ENCODE data around the gene CAST.

Gene CAST

DNA sequence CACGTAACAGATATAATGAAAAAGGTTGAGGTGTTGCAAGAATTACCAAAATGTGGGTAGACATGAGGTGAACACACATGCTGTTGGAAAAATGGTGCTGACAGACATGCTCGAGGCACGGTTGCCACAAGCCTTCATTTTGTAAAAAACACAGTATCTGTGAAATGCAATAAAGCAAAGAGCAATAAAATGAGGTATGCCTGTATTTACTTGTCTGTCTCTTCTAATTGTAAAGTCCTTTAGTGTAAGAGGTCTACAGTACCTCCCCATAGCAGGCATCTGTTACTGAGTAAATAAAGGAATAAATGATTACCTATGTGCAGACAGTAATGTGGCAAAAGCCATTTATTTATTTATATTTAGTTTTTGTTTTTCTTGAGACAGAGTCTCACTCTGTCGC is 3.0 kb upstream of the CAST start:
- no peak for FAIRE-seq
- DNase-seq (ENCODE audit: insufficient read length, low spot score) = no peak
- TF ChIP-seq, protein P1, sequence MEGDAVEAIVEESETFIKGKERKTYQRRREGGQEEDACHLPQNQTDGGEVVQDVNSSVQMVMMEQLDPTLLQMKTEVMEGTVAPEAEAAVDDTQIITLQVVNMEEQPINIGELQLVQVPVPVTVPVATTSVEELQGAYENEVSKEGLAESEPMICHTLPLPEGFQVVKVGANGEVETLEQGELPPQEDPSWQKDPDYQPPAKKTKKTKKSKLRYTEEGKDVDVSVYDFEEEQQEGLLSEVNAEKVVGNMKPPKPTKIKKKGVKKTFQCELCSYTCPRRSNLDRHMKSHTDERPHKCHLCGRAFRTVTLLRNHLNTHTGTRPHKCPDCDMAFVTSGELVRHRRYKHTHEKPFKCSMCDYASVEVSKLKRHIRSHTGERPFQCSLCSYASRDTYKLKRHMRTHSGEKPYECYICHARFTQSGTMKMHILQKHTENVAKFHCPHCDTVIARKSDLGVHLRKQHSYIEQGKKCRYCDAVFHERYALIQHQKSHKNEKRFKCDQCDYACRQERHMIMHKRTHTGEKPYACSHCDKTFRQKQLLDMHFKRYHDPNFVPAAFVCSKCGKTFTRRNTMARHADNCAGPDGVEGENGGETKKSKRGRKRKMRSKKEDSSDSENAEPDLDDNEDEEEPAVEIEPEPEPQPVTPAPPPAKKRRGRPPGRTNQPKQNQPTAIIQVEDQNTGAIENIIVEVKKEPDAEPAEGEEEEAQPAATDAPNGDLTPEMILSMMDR (IDR thresholded peaks at IDR 0.05; ENCODE audit: insufficient read depth, missing control alignments) = no peak

DNA sequence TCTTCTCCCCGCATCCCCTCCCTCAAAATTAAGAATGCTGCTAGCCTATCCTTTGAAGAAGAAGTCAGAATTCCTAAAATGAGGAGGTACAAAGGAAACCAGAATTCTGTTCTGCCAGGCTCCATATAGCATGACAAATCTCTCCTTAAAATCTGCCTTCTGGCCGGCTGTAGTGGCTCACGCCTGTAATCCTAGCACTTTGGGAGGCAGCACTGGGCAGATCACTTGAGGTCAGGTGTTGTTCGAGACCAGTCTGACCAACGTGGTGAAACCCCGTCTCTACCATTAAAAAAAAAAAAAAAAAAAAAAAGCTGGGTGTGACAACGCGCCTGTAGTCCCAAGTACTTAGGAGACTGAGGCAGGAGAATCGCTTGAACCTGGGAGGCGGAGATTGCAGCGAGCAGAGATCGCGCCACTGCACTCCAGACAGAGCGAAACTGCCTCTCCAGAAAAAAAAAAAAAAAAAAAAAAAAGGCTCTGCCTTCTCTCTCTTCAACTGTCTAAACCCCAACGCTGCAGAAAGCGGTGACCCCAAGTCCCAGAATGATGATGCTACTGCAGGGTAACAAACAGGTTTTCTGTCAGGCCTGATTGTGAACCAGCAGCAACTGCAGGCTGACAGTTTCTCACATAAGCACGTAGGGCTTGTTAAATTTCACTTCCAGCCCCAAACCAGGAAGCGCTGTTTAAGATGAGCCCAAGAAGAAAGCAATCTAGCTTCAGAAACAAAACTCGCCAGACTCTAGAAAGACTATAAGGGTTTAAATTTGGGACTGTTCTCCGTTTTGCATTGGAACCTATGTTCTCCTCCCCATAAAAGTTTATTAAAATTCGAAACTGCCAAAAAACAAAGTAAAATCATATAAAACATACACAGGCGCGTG is 963 bp upstream of the CAST start:
- TF ChIP-seq, protein P1 (IDR thresholded peaks at IDR 0.05; ENCODE audit: insufficient read depth, missing control alignments) = no peak
- no peak for FAIRE-seq
- no peak for DNase-seq (ENCODE audit: insufficient read length, low spot score)

DNA sequence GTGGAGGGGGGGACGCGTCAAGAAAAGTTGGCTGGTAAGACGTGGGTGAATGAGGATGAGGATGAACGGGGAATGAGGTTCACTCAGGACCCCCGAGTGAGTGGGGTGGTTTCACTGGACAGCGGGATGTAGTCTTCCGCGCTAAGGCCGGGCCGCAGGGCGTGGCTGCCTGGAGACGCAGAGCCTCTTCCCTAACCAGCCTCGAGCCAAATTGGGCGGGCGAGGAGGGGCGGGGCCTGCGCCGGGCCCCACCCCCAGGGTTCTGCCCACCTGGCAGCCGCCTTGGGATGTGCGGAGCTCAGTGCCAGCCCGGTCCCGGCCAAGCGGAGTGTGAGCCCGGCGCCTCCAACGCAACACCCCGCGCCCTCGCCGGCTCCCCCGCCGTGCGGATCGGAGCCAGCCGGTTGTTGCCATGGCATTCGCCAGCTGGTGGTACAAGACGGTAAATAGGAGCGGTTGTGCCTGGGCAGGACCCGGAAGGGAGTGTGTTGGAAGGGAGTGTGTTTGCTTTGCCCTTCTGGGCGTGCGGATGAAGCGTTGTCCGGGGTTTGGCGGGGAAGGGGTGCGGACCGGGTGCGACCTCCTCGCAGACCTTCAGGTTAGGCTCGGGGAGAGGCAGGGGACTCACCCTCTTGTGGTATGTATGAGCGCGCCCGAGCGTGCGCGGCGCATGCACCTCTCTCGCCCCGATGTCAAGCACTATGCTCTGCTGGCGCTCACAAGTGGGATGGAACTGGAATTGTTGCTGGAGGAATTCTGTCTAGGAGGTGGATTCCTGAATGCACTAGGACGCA is 746 bp downstream of the CAST start:
- FAIRE-seq = no peak
- TF ChIP-seq, protein P1 (IDR thresholded peaks at IDR 0.05; ENCODE audit: insufficient read depth, missing control alignments) = no peak

GRCh38 chr5:96663608-96664007 is 1.4 kb downstream of the CAST start:
- FAIRE-seq (no peak), DNase-seq (ENCODE audit: insufficient read length, low spot score) (no peak)
- TF ChIP-seq, protein P1 (IDR thresholded peaks at IDR 0.05; ENCODE audit: insufficient read depth, missing control alignments) = no peak

More for the DNA sequence above, 746 bp downstream of the CAST start:
- peak; percentile 69 for DNase-seq (ENCODE audit: insufficient read length, low spot score)

DNA sequence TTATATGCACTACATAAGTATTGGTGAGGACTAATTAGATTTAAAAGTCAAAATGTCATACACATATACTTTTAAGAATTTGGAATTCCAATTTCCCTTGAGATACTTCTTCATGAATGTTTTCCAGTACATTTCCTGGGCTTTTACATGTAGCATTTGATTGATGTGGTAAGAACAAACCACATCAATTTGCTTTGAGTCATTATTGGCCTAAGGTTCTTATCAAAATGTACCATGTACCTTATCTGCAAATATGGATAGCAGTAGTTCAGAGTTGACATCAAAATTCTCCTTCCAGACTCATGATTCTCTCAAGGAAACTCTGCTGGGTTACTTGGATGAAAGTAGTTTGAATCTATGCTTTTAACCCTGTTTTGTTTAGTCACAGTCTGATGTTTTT is 2.5 kb downstream of the CAST start:
- TF ChIP-seq, protein P1 (IDR thresholded peaks at IDR 0.05; ENCODE audit: insufficient read depth, missing control alignments) = no peak

DNA sequence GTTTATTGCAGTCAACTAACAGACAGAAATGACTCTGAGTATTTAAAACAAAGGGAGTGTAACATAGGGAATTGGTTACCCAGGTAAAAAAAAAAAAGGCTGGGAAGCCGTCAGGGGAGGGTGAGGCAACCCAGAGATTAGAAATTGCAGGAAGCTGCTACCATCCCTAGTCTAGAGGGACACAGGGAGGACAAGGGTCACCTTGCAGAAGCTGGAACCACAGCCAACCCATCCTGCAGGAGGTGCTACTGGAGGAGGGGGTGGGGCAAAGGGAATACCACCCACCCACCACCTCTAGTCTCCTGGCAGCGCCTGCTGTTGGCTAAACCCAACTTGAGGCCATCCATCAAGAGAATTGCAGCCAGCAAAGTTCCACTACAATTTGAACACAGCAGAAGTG is 6.5 kb downstream of the CAST start:
- FAIRE-seq = no peak
- no peak for DNase-seq (ENCODE audit: insufficient read length, low spot score)
- TF ChIP-seq, protein P1 (IDR thresholded peaks at IDR 0.05; ENCODE audit: insufficient read depth, missing control alignments) = no peak

More for the DNA sequence above, 2.5 kb downstream of the CAST start:
- no peak for FAIRE-seq
- no peak for DNase-seq (ENCODE audit: insufficient read length, low spot score)
